HUDEP-2 (cell line): ENCODE data around the gene OR5A1.

Experiments used
- DNase-seq, 76 experiments: peaks; one replicate each; lab custom pipeline; 2025; ENCODE audit not compliant: unreplicated experiment in 76 of 76; lab: John Stamatoyannopoulos, UW

The OR5A1 gene

DNA sequence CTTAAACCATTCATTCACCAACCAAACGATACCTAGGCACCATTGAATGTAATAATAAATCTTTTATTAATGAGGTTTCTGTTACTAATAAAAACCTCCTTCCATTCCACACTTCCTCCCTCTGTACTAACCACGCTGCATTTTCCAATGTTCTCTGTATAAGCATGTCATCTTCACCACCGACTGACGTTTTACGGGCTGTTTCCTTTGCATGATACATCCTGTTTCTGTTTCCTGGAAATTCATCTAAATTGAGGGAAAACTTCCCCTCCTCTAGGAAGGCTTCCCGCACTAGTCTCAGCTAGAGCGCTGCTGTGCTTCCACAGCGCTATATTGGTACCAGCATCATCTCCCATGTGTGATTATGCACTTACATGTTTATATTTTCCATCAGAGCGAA is 38.9 kb downstream of the OR5A1 start:
- DNase-seq: no peak

GRCh38 chr11:59479906-59480305 is 43.6 kb downstream of the OR5A1 start:
- DNase-seq: no peak

- no peak for DNase-seq
Observed at GRCh38 chr11:59480359-59480758, 44.1 kb downstream of the OR5A1 start.
